Vagina (tissue), 2 donors: Measurements from ENCODE around the gene ROGDI. TPM values are rescaled to one million over a fixed set of nuclear protein-coding genes. Genes with fewer than 3 reads are reported as not detected.

ENCODE experiments used
- DNase-seq, 2 donors: peaks; one replicate each; pipeline ENCODE4 v3.0.0-alpha.2; 2017; ENCODE audit errors: extremely low spot score in 2 of 2
- H3K27ac ChIP-seq: fragments of 200-600 bp; sonication (generic); one replicate; pipeline ENCODE4 v1.5.1; 2019
- H3K27me3 ChIP-seq: fragments of 200-600 bp; sonication (generic); one replicate; pipeline ENCODE4 v1.5.1; 2019
- H3K36me3 ChIP-seq, 2 donors: fragments of 200-600 bp; sonication (generic); one replicate each; pipeline ENCODE4 v1.5.1; 2017 to 2019
- H3K4me1 ChIP-seq: fragments of 200-600 bp; sonication (generic); one replicate; pipeline ENCODE4 v1.5.1; 2019
- H3K4me3 ChIP-seq, 2 donors: fragments of 200-600 bp; sonication (generic); 1 replicate in 1 of 2; 2 replicates in 1 of 2; pipeline ENCODE4 v1.5.1; 2016 to 2019
- H3K9me3 ChIP-seq: fragments of 200-600 bp; sonication (generic); one replicate; pipeline ENCODE4 v1.5.1; 2019
- POLR2A ChIP-seq, 2 donors: fragments of 450-650 bp; IDR thresholded peaks; one replicate each; pipeline ENCODE4 v1.6.1; 2017; ENCODE audit warnings: antibody characterized with exemption in 2 of 2, mild to moderate bottlenecking in 2 of 2, moderate library complexity in 2 of 2
- POLR2AphosphoS5 ChIP-seq, 2 donors: sonication (generic); formaldehyde crosslinking; IDR thresholded peaks; one replicate each; pipeline ENCODE4 v1.9.0; 2017; ENCODE audit warnings: antibody characterized with exemption in 2 of 2, mild to moderate bottlenecking in 2 of 2, low read depth in 1 of 2; ENCODE audit not compliant: insufficient read depth in 1 of 2
- intact Hi-C: fragments of 100-400 bp; cut with DNase I; formaldehyde crosslinking; loops from one replicate; pipeline ENCODE4 v1.15.1; 2023
- small RNA-seq: library from RNA; depleted of rRNA; stranded (forward); fragments of <200 nt; gene quantifications from one replicate; pipeline ENCODE3, GENCODE V24; 2016
- total RNA-seq: library from RNA; depleted of rRNA; stranded (reverse); fragments of >200 nt; gene quantifications from one replicate; pipeline ENCODE4 v1.2.3, GENCODE V29; 2016
- TF ChIP-seq, protein P1 (sequence below), 3 experiments: fragments of 450-650 bp in 2 of 3; fragments of 200-600 bp in 1 of 3; sonication (generic) in 1 of 3; IDR thresholded peaks; one replicate each; pipeline ENCODE4 v1.5.1; 2017 to 2019; ENCODE audit warnings: antibody characterized with exemption in 3 of 3, mild to moderate bottlenecking in 2 of 3, moderate library complexity in 2 of 3

The ROGDI gene
- total RNA-seq, 1 donor from 2014 or later: 14.0 TPM

DNA sequence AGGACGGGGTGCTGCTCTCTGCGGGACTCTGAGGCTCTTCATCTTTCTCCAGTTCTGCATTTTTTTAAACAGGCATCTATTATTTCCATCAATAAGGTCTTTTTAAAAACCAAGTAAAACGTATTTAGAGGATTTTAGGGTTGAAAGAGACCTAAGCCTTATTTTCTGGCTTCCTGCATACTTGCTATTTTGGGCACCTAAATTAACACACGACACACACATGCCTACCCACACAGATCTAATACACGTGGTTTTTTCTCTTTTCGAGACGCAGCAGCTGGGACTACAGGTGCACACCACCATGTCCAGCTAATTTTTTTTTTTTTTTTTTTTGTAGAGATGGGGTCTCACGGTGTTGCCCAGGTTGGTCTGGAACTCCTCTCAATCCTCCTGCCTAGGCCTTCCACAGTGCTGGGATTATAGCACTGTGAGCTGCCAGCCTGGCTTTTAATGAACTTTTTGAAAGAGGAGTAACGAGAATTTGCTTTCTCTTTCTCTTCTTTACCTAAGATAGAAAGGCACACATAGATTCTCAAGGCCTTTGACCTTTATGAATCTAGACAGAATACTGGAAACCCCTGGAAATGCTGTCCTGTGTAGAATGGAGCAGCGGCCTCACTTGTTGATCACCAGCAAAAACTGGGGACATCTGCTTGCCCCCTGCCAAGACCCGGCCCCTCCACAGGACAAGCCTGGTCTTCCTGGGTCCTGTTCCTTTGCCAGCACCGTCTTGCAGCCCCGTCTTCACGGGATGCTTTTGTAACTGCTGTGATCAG is 54.3 kb downstream of the ROGDI start:
- H3K9me3 ChIP-seq: no peaks in the 10 kb centered on the region
- no peak for DNase-seq
- no peaks in the 10 kb centered on the region for H3K27me3 ChIP-seq
- no peak overlapping the region for H3K4me3 ChIP-seq
- TF ChIP-seq POLR2AphosphoS5 (IDR thresholded peaks at IDR 0.05; ENCODE audit: insufficient read depth in 1 of 2, low read depth in 1 of 2): no peak
- TF ChIP-seq, protein P1, sequence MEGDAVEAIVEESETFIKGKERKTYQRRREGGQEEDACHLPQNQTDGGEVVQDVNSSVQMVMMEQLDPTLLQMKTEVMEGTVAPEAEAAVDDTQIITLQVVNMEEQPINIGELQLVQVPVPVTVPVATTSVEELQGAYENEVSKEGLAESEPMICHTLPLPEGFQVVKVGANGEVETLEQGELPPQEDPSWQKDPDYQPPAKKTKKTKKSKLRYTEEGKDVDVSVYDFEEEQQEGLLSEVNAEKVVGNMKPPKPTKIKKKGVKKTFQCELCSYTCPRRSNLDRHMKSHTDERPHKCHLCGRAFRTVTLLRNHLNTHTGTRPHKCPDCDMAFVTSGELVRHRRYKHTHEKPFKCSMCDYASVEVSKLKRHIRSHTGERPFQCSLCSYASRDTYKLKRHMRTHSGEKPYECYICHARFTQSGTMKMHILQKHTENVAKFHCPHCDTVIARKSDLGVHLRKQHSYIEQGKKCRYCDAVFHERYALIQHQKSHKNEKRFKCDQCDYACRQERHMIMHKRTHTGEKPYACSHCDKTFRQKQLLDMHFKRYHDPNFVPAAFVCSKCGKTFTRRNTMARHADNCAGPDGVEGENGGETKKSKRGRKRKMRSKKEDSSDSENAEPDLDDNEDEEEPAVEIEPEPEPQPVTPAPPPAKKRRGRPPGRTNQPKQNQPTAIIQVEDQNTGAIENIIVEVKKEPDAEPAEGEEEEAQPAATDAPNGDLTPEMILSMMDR (IDR thresholded peaks at IDR 0.05): no peak
- TF ChIP-seq POLR2A (IDR thresholded peaks at IDR 0.05): no peak
- H3K27ac ChIP-seq: no peak overlapping the region
- peaks cover 18% of the 10 kb centered on the region for H3K4me1 ChIP-seq
- H3K36me3 ChIP-seq: peaks cover 0 to 35% of the 10 kb centered on the region in 2 donors
- intact Hi-C loops: no loop called here

DNA sequence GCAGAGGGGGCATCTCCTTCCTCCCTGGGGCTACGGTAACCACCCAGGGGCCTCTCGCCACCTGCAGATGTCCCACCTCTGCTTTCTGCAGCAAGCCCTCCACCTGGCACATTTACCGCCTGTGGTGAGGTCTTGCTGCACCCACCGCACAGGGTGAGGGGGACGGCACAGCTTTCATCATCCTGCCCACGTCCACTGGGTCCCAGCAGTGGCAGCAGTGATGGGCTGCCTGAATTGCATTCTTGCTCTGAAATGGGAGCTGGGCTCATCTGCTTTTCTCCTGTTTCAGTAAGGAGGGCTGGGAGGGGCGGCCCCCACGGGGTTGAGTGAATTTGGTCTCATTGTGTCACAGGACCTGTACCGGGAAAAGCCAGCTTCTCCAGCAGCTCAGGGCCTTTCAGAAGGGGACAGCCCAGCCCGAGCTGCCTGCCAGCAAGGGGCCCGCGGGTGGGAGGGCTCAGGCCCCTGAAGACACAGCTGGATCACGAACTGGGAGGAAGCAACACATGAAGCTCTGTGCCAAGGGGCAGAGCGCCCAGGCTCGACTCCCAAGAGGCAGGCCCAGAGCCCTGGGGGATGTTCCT is 55.4 kb downstream of the ROGDI start:
- TF ChIP-seq, protein P1 (IDR thresholded peaks at IDR 0.05): no peak
- TF ChIP-seq POLR2A (IDR thresholded peaks at IDR 0.05) (no peak), POLR2AphosphoS5 (IDR thresholded peaks at IDR 0.05; ENCODE audit: insufficient read depth in 1 of 2, low read depth in 1 of 2) (no peak)
- no peak for DNase-seq
- Histone ChIP-seq H3K9me3 (no peaks in the 10 kb centered on the region), H3K27ac (no peak overlapping the region), H3K27me3 (no peaks in the 10 kb centered on the region), H3K4me1 (peaks cover 23% of the 10 kb centered on the region), H3K4me3 (no peak overlapping the region), H3K36me3 (peaks cover 0 to 25% of the 10 kb centered on the region in 2 donors)
- intact Hi-C loops: no loop called here

Small RNA genes within 50 kb of the gene (small RNA-seq; reads per million reads assigned to genes)
- not detected for gene RF00017

Other genes with a start within 250 kb of the ROGDI start
- not detected for gene C16orf96, start 246.3 kb downstream of the ROGDI start, total RNA-seq
- gene UBALD1, start 187.7 kb downstream of the ROGDI start, total RNA-seq: 16.9 TPM
- 40.8 TPM for gene MGRN1, start 177.8 kb downstream of the ROGDI start, total RNA-seq
- gene NUDT16L1, start 109.1 kb downstream of the ROGDI start, total RNA-seq: 28.5 TPM
- gene ANKS3, start 68.4 kb downstream of the ROGDI start, total RNA-seq: 25.3 TPM
- not detected for gene DNAAF8, start 68.1 kb downstream of the ROGDI start, total RNA-seq
- 11.0 TPM for gene ZNF500, start 35.5 kb downstream of the ROGDI start, total RNA-seq
- not detected for gene SEPTIN12, start 14.3 kb downstream of the ROGDI start, total RNA-seq
- not detected for gene SMIM22, start 7.3 kb downstream of the ROGDI start, total RNA-seq
- gene GLYR1, start 44.7 kb upstream of the ROGDI start, total RNA-seq: 51.6 TPM
- gene UBN1, start 44.8 kb upstream of the ROGDI start, total RNA-seq: 17.2 TPM
- 391 TPM for gene PPL, start 134.5 kb upstream of the ROGDI start, total RNA-seq
- gene SEC14L5, start 155.7 kb upstream of the ROGDI start, total RNA-seq: 0.49 TPM
- 9.8 TPM for gene NAGPA, start 231.3 kb upstream of the ROGDI start, total RNA-seq